ENCODE data around the gene NME7. TPM values are rescaled to one million over a fixed set of nuclear protein-coding genes. Genes with fewer than 3 reads are reported as not detected.

The NME7 gene
- total RNA-seq, 6 experiments from 2014 or later = 16.0 to 22.2 (median 18.7) TPM

- no peaks in the 10 kb centered on the region for H3K9me3 Mint-ChIP-seq
- peaks cover 19% of the 10 kb centered on the region for H3K4me1 Mint-ChIP-seq (ENCODE audit: low read depth)
- DNase-seq = no peak
- H3K36me3 Mint-ChIP-seq (ENCODE audit: low read depth) = no peaks in the 10 kb centered on the region
- H3K27me3 Mint-ChIP-seq (ENCODE audit: insufficient read depth) = no peaks in the 10 kb centered on the region
- no peak overlapping the region for H3K4me3 Mint-ChIP-seq
- TF ChIP-seq CTCF (IDR thresholded peaks at IDR 0.05) = no peak
- no peak overlapping the region for H3K27ac Mint-ChIP-seq
These were observed 163.4 kb downstream of the NME7 start for GRCh38 chr1:169204157-169204556.

GRCh38 chr1:169202791-169203665, 164.6 kb downstream of the NME7 start:
- Mint-ChIP-seq H3K4me3 (no peak overlapping the region), H3K4me1 (ENCODE audit: low read depth) (peaks cover 19% of the 10 kb centered on the region), H3K27me3 (ENCODE audit: insufficient read depth) (no peaks in the 10 kb centered on the region)

GRCh38 chr1:169201084-169201619, 166.4 kb downstream of the NME7 start:
- H3K36me3 Mint-ChIP-seq (ENCODE audit: low read depth) = no peaks in the 10 kb centered on the region
- H3K27me3 Mint-ChIP-seq (ENCODE audit: insufficient read depth) = no peaks in the 10 kb centered on the region
- H3K4me3 Mint-ChIP-seq = peak overlapping the region; percentile 1; the same call in 1 of the 2 replicates
- DNase-seq = peak; percentile 77
- H3K27ac Mint-ChIP-seq = peak overlapping the region; percentile 59
- TF ChIP-seq CTCF (IDR thresholded peaks at IDR 0.05) = no peak
- H3K9me3 Mint-ChIP-seq = no peaks in the 10 kb centered on the region
- H3K4me1 Mint-ChIP-seq (ENCODE audit: low read depth) = peaks cover 19% of the 10 kb centered on the region

More at GRCh38 chr1:169202791-169203665, 164.6 kb downstream of the NME7 start:
- TF ChIP-seq CTCF (IDR thresholded peaks at IDR 0.05) = no peak
- no peaks in the 10 kb centered on the region for H3K9me3 Mint-ChIP-seq
- no peaks in the 10 kb centered on the region for H3K36me3 Mint-ChIP-seq (ENCODE audit: low read depth)
- no peak overlapping the region for H3K27ac Mint-ChIP-seq
- no peak for DNase-seq

GRCh38 chr1:169200319-169200718, 167.3 kb downstream of the NME7 start:
- Mint-ChIP-seq H3K4me1 (ENCODE audit: low read depth) (peaks cover 19% of the 10 kb centered on the region), H3K27me3 (ENCODE audit: insufficient read depth) (no peaks in the 10 kb centered on the region), H3K9me3 (no peaks in the 10 kb centered on the region), H3K27ac (no peak overlapping the region), H3K4me3 (no peak overlapping the region), H3K36me3 (ENCODE audit: low read depth) (no peaks in the 10 kb centered on the region)
- TF ChIP-seq CTCF (IDR thresholded peaks at IDR 0.05) = no peak
- DNase-seq = no peak

- no peak overlapping the region for H3K4me3 Mint-ChIP-seq
- H3K27ac Mint-ChIP-seq = no peak overlapping the region
- no peaks in the 10 kb centered on the region for H3K27me3 Mint-ChIP-seq (ENCODE audit: insufficient read depth)
- TF ChIP-seq CTCF (IDR thresholded peaks at IDR 0.05) = no peak
- H3K9me3 Mint-ChIP-seq = no peaks in the 10 kb centered on the region
- no peaks in the 10 kb centered on the region for H3K36me3 Mint-ChIP-seq (ENCODE audit: low read depth)
- DNase-seq = no peak
- H3K4me1 Mint-ChIP-seq (ENCODE audit: low read depth) = peaks cover 14% of the 10 kb centered on the region
These were observed 171.0 kb downstream of the NME7 start for GRCh38 chr1:169196581-169196980.
